DMS 273 treated with DMSO at 0.1 percent for 48 hours (cell line): ENCODE data around the gene POU4F2.

Source experiments
- DNase-seq: peaks from one replicate; lab custom pipeline; 2025; lab: John Stamatoyannopoulos, UW

Gene POU4F2

DNA sequence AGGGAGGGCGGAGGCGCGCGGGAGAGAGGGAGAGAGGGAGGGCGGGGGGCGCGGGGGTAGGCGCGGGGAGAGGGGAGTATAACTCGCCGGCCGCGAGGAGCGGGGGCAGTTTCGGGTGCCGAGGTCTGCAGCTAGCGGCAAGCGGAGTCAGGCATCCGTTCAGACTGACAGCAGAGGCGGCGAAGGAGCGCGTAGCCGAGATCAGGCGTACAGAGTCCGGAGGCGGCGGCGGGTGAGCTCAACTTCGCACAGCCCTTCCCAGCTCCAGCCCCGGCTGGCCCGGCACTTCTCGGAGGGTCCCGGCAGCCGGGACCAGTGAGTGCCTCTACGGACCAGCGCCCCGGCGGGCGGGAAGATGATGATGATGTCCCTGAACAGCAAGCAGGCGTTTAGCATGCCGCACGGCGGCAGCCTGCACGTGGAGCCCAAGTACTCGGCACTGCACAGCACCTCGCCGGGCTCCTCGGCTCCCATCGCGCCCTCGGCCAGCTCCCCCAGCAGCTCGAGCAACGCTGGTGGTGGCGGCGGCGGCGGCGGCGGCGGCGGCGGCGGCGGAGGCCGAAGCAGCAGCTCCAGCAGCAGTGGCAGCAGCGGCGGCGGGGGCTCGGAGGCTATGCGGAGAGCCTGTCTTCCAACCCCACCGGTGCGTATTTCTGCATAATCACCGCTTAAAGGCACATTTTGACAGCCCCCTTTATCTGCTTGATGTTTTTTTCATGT lies at the start of gene POU4F2:
Gene POU4F2, plus strand, starts transcription at position 108 of the 720 bp plus-strand sequence. Its CDS starts 248 bp downstream, at position 356.
- no peak for DNase-seq

DNA sequence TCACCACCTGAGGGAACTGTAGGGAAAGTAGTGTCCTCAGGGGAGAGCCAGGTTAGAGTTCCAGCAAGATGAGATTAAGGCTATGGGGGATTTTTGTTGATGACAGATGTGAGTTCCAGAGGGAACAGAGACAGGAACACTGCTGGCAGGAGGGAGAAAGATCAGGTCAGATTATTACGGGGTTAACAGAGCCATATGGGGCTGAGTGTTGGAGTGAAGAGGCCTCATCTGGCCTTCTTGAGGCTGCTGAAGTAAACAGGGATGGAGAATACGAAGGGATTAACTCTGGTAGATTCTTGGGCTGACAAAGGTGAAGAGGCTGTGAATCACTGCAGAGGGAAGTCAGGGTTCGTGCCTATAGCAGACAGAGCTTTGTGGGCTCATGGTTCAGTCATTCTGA lies 47.9 kb upstream of the POU4F2 start:
- no peak for DNase-seq

DNA sequence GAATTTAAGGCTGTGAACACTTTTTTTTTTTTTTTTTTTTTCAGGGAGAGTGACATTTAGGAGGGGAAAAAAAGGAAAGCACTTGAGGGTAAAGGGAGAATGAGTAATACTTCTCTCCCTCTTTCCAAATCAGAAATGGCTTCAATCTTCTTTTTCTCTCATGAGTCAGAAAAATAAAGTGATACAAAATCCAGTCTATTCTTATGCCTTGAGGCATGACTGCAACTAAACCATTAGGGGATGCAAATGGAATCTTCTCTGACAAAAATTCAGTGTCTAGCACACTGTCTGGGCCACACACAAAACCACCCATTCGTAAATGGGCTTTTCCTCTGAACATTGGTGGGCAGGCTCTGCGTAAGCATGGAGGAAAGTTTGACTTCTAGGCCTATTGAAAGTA lies 46.7 kb upstream of the POU4F2 start:
- no peak for DNase-seq

DNA sequence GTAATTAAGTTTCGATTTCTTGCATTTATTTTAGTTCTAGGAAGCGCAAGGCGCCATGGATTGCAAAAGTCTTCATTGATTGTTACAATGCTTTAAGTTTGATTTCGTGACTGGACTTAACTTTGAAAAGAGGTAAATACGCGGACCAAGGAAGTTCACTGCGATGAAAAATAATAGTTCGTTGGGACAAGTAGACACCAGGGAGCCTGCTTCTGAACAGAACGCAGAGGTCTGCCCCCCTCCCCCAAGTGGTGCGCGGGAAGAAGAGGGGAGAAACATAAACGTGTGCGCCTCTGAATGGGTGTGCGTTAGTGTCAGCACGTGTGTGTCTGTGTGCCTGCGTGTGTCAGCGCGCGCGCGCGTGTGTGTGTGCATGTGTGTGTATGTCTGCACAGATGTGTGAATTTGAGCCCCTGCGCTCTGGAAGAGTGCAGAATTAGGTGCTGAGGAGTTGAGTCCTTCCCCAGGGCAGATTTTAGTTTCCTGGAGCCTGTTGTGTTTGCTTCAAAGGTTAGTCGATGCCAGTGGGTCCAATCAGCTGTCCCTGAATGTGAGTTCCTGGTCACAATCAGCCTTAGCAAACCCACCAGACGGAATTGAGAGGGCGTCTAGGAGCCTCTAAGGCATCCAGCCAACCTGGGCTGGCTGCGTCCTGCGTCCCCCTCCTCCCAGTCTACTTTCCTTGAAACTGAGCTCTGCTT lies 5.8 kb upstream of the POU4F2 start:
- DNase-seq, result no peak

GRCh38 chr4:146633471-146633800 lies 5.3 kb upstream of the POU4F2 start:
- no peak for DNase-seq

DNA sequence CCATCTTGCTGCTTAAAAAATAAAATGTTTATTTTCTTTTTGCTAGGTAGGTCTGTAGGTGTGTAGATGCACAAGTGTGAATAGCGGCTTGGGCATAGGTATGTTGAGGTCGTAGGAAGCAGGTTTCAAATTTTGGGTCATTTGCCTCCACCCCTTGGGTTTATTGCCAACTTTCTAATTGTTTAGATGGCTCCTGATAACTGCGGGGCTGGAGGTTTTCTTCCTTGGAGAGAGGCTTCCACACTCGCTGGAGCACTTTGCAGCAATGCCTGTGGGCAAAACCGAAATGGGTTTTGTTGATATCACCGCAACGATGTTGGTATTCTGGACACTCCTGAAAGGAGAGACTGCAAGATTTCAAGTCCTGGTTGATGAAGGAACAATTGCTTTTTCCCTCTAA lies 3.9 kb upstream of the POU4F2 start:
- no peak for DNase-seq

- DNase-seq, result no peak
These were observed 916 bp upstream of the POU4F2 start for GRCh38 chr4:146637621-146638332.

DNA sequence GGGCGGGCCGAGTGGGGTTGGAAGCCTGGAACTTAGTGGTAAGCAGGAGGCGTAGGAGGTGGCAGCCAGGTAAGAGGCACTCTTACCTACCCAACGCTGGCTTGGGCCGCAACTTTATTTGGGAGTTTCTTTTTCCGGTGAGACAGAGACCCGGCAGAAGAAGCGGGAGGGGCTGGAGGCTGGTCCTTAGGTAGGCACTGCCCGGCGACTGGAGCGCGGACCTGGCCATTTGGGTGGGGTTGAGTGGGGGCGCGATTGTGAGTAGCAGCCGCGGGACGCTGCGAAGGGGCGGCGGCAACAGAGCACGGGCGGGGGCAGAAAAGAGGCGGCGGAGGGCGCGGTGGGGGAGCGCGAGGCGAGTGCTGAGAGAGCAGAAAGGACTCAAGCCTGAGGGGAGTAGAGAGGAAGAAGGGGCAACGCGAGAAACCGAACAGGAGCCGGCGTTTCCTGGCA lies 334 bp upstream of the POU4F2 start:
- no peak for DNase-seq

- no peak for DNase-seq
These were observed 826 bp downstream of the POU4F2 start for GRCh38 chr4:146639506-146639932.

GRCh38 chr4:146640021-146640464 lies 1.4 kb downstream of the POU4F2 start:
- no peak for DNase-seq

DNA sequence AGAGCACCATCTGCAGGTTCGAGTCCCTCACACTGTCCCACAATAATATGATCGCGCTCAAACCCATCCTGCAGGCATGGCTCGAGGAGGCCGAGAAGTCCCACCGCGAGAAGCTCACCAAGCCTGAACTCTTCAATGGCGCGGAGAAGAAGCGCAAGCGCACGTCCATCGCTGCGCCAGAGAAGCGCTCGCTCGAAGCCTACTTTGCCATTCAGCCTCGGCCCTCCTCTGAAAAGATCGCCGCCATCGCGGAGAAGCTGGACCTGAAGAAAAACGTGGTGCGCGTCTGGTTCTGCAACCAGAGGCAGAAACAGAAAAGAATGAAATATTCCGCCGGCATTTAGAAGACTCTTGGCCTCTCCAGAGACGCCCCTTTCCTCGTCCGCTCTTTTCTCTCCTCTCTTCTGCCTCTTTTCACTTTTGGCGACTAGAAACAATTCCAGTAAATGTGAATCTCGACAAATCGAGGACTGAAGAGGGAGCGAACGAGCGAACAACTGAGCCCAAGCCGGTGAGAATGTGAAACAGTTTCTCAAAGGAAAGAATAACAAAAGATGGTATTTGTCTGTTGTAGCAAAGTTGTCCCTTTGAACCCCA lies 1.9 kb downstream of the POU4F2 start:
- no peak for DNase-seq

- no peak for DNase-seq
These were observed 3.1 kb downstream of the POU4F2 start for GRCh38 chr4:146641762-146642161.

- DNase-seq, result no peak
These were observed 5.2 kb downstream of the POU4F2 start for GRCh38 chr4:146643812-146644401.

- no peak for DNase-seq
These were observed 7.2 kb downstream of the POU4F2 start for GRCh38 chr4:146645921-146646320.

GRCh38 chr4:146646593-146647325 lies 8.1 kb downstream of the POU4F2 start:
- no peak for DNase-seq

GRCh38 chr4:146647615-146648460 lies 9.1 kb downstream of the POU4F2 start:
- DNase-seq, result no peak

DNA sequence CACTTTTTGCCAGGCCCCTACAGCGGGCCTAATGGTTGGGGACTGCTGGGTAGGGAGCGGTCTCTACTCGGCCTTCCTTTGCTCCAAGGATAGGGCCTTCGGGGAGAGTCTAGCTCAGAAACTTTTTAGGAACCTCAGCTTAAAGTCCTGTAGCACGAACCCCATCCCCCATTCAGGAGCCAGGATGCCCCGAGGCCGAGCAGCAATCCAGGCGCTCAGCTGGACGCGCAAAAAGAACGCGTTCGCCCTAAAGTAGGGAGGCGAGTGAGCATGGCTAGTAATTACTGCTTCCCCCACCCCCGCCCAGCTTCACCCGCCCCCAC lies 9.7 kb downstream of the POU4F2 start:
- no peak for DNase-seq

DNA sequence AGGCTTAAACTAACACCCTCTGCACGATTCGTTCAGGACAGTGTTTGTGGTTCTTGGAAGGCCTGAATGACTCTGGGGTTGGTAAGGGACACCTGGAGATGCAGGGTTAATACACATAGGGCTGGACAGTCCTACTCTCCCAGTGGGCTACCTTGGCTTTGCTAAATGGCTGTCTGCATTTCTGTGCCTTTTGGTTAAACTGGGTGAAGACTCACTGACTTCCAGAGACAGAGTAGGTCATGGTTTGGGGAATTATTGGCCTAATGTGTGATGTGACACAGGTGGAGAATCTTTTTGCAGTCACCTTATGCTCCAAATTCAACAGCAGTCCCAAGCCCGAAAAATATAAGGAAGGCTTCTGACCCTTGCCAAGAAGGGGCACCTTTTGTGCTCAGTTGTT lies 10.5 kb downstream of the POU4F2 start:
- DNase-seq, result no peak

DNA sequence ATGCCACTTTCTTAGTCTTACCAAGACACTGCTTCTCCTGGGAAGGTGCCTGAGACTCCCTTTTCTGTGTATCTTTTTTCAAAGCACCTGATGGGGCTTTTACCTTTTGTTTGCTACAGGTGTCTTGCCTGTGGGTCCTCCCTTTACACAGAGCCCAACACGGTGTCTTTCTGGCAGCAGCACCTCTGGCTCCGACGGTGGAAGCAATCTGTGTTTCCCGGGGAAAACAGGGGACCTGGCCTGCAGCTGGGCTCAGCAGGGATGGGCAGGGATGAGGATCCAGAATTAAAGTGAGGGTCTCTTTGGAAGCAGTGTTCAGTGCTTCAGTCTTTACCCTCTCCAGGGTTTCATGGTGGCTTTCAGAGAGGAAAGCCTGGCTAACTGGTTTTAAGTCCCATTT lies 11.3 kb downstream of the POU4F2 start:
- no peak for DNase-seq

DNA sequence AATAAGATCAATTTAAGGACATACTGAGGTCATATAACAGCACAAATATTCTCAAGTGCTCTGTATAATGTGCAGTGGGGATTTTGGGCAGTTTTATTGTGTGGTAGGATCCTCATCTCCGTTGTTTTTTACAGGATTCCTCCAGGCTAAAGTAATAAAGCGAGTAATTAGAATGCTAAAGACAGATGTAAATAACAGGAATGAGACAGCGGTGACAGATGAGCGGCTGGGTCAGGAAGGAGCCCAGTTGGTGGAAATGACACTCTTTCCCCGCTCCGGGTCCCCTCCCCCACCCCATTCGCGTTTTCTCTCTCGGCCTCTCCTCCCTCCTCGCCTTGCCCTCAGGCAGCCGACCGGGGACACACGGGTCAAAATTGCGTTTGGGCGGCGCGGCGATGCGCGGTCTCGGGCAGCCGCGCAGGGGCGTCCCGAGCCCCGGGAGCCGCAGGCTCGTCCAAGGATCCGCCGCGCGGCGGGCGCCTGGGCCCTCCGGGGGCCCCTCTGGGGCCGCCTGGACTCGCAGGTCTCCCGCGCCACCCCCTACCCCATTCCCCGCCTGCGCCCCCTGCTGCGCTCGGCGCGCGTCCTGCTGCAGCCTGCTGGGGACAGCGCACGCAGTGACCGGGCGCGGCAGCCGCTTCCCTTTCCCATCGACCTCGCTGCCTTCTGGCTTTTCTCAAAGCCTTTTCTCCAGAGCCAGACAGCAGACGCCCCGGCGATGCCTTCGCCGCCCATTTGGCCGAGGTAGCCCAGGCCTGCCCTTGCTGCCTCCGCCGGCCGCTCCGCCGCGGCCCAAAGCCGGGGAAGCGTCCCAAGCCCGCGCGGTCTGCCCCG lies 16.2 kb downstream of the POU4F2 start:
- no peak for DNase-seq
